Heart right ventricle (tissue), 16 donors: ENCODE results near the gene SH3RF3. TPM values are rescaled to one million over a fixed set of nuclear protein-coding genes. Genes with fewer than 3 reads are reported as not detected.

Source experiments
- ATAC-seq, 8 donors: fragments of 200-7000 bp; cut with Tn5 transposase; one replicate each; pipeline ENCODE4 v1.9.1; 2020; ENCODE audit warnings: mild to moderate bottlenecking in 8 of 8, moderate library complexity in 8 of 8, moderate number of reproducible peaks in 1 of 8
- DNase-seq, 2 donors: peaks; one replicate each; pipeline ENCODE4 v3.0.0-alpha.2; 2020
- H3K27ac ChIP-seq, 10 donors: fragments of 200-600 bp; sonication (generic) in 2 of 10; one replicate each; pipeline versions ENCODE4 v1.5.0 to v1.8.0; 2020 to 2022; ENCODE audit warnings: mild to moderate bottlenecking in 3 of 10
- H3K27me3 ChIP-seq, 7 donors: fragments of 200-600 bp; one replicate each; pipeline ENCODE4 v1.8.0; 2021 to 2022; ENCODE audit warnings: mild to moderate bottlenecking in 2 of 7
- H3K36me3 ChIP-seq, 9 donors: fragments of 200-600 bp; sonication (generic) in 1 of 9; one replicate each; pipeline versions ENCODE4 v1.5.0 to v1.8.0; 2020 to 2022; ENCODE audit warnings: mild to moderate bottlenecking in 2 of 9
- H3K4me1 ChIP-seq, 9 donors: fragments of 200-600 bp; sonication (generic) in 1 of 9; one replicate each; pipeline versions ENCODE4 v1.5.0 to v1.8.0; 2020 to 2022; ENCODE audit warnings: mild to moderate bottlenecking in 4 of 9
- H3K4me3 ChIP-seq, 10 donors: fragments of 200-600 bp; sonication (generic) in 2 of 10; one replicate each; pipeline versions ENCODE4 v1.5.0 to v1.8.0; 2020 to 2022; ENCODE audit warnings: mild to moderate bottlenecking in 7 of 10, moderate library complexity in 2 of 10
- H3K9me3 ChIP-seq, 11 donors: fragments of 200-600 bp in 10 of 11; sonication (generic) in 2 of 11; one replicate each; pipeline versions ENCODE4 v1.5.0 to v1.8.0; 2013 to 2022; ENCODE audit warnings: mild to moderate bottlenecking in 2 of 11, control low read depth in 1 of 11, moderate library complexity in 1 of 11
- WGBS, 2 donors: extraction: QIAGEN DNeasy Blood & Tissue Kit; methylation state at CpG; one replicate each; pipeline ENCODE4 v1.1.7; 2013; ENCODE audit warnings: inconsistent platforms in 1 of 2; 5-methylcytosine and 5-hydroxymethylcytosine counted together
- intact Hi-C, 10 donors: fragments of 100-400 bp; cut with DNase I; formaldehyde crosslinking; loops; one replicate each; pipeline versions ENCODE4 v1.11.1 to v1.14.2; 2022
- polyA plus RNA-seq, 2 donors: library from polyadenylated mRNA; stranded (reverse); fragments of 200-250 nt; gene quantifications; one replicate each; pipeline ENCODE4 v1.2.3, GENCODE V29; 2013
- total RNA-seq, 10 donors: library from RNA; stranded (reverse); fragmentation: NEBNext Ultra II Directional in 3 of 10; extraction: Animal tissue kit (Norgen Biotek cat#: 25700) in 3 of 10; gene quantifications; one replicate each; pipeline versions ENCODE4 v1.2.1 to v1.2.4, GENCODE V29; 2021 to 2023
- TF ChIP-seq, protein P1 (sequence below), 9 donors: fragments of 200-600 bp; sonication (generic) in 2 of 9; IDR thresholded peaks; one replicate each; pipeline versions ENCODE4 v1.5.0 to v1.8.0; 2021 to 2022; ENCODE audit warnings: antibody characterized with exemption in 9 of 9, mild to moderate bottlenecking in 5 of 9, moderate library complexity in 1 of 9
- donor health status: Arrhythmogenic right ventricular cardiomyopathy.
- donor health status: ischemic (EF 13 %, LVEDD 7.1; RV severe dilation, severe dysfunction).
- donor health status: healthy with polysubstance abuse.
- donor health status: DM: no; HTN: yes; CAD: no.
- donor health status: DM: no; HTN: no; CAD: no.
- donor health status: ischemic (EF 25% LVEDD 6.9; RV normal size, moderate dysfunction).
- donor health status: ischemic (EF 25% LVEDD 5.7; RV mildly dilated, moderate dysfunction).
- donor health status: healthy.
- donor health status: DM: yes; HTN: yes; CAD: no.
- donor health status: Ischemic cardiomyopathy.
- donor health status: ischemic (EF 35%, LVEDD 5.7; RV mildly dilated, moderate dysfunction).
- donor health status: nonischemic (EF 11% LVEDD 7.7; RV severe dilation, severe dysfunction).
- donor health status: DM: yes; HTN: yes; CAD: no.
- donor health status: PGD.
- donor health status: ischemic (EF 29% LVEDD 5.4; RV normal size, mild dysfunction).
- donor health status: nonischemic (EF 23%, LVEDD 6.1; RV moderate dilation, normal function).

Gene SH3RF3
- total and polyA plus RNA-seq, 12 donors: 5.0 to 11.5 (median 8.6) TPM

DNA sequence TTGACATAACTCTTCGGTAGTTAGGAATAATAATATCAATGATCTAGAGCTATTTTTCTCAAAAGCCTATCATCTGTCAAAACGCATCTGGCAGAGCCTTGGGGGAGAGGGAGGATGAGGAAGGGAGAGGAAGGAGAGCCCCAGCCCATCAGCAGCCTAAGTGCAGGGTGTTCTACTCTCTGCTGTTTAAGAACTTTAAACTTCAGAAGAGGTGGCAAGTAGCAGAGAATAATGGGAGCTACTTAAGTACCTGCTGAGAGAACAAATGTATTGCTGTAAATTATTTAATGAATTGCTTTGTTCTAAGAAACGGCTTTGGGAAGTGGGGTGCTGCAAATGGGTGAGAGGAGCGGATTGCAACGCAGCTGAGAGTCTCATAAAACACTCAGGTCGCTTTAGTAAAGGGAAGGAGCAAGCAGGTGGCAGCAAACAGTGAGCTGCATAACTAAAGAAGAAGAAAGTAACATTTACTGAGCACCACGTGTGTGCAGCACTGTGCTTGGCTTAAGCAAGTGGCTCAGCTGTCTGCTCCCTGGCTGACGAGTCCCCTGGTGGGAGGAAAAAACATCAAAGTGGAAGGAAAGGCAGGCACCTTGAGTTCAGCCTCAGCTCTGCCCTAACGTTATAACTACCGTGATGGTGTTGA lies 26.3 kb upstream of the SH3RF3 start:
- H3K4me3 ChIP-seq: no peak overlapping the region
- TF ChIP-seq, protein P1, sequence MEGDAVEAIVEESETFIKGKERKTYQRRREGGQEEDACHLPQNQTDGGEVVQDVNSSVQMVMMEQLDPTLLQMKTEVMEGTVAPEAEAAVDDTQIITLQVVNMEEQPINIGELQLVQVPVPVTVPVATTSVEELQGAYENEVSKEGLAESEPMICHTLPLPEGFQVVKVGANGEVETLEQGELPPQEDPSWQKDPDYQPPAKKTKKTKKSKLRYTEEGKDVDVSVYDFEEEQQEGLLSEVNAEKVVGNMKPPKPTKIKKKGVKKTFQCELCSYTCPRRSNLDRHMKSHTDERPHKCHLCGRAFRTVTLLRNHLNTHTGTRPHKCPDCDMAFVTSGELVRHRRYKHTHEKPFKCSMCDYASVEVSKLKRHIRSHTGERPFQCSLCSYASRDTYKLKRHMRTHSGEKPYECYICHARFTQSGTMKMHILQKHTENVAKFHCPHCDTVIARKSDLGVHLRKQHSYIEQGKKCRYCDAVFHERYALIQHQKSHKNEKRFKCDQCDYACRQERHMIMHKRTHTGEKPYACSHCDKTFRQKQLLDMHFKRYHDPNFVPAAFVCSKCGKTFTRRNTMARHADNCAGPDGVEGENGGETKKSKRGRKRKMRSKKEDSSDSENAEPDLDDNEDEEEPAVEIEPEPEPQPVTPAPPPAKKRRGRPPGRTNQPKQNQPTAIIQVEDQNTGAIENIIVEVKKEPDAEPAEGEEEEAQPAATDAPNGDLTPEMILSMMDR (IDR thresholded peaks at IDR 0.05): no peak
- H3K27ac ChIP-seq: no peak overlapping the region
- ATAC-seq (no peak), DNase-seq (no peak)
- no peaks in the 10 kb centered on the region for H3K36me3 ChIP-seq
- 24 to 26% methylated on average over 10 of the region's 10 CpGs for WGBS, 2 donors
- H3K4me1 ChIP-seq: peaks cover 0 to 10% (median 0%) of the 10 kb centered on the region in 9 donors
- H3K9me3 ChIP-seq: no peaks in the 10 kb centered on the region
- H3K27me3 ChIP-seq: peaks cover 0 to 41% (median 6%) of the 10 kb centered on the region in 7 donors
- intact Hi-C loops: no loop called here

- Histone ChIP-seq H3K36me3 (no peaks in the 10 kb centered on the region), H3K4me1 (no peaks in the 10 kb centered on the region), H3K4me3 (no peak overlapping the region), H3K27ac (no peak overlapping the region), H3K9me3 (no peaks in the 10 kb centered on the region), H3K27me3 (peaks cover 0 to 39% (median 6%) of the 10 kb centered on the region in 7 donors)
- TF ChIP-seq, protein P1 (IDR thresholded peaks at IDR 0.05): no peak
- ATAC-seq: no peak
- intact Hi-C loops: no loop called here
- 93 to 95% methylated on average over 5 of the region's 5 CpGs for WGBS, 2 donors
- DNase-seq: no peak
Observed at GRCh38 chr2:109105113-109105512, 23.9 kb upstream of the SH3RF3 start.

GRCh38 chr2:109108740-109109139 lies 20.3 kb upstream of the SH3RF3 start:
- TF ChIP-seq, protein P1 (IDR thresholded peaks at IDR 0.05): no peak
- DNase-seq: no peak
- 88 to 90% methylated on average over 9 of the region's 9 CpGs for WGBS, 2 donors

DNA sequence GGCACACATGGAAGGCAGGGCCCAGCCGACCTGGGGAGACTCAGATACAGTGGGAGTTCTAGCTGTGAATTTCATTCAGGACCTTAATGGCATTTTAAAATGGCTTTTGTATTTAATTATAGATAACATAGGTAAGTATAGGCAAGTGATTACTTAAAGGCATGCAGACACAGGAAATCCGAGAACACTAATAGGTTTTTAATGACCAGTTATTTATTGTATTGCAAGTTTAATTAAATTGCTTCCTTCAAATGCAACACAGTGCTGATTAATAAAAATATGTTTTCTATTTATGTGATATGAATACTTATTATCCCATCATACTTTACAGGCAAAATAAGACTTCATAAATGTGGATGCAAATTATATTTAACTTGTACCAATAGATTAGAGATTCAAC lies 19.7 kb upstream of the SH3RF3 start:
- TF ChIP-seq, protein P1 (IDR thresholded peaks at IDR 0.05): no peak
- no peaks in the 10 kb centered on the region for H3K9me3 ChIP-seq
- intact Hi-C loops: no loop called here
- no peak for DNase-seq
- 86 to 88% methylated on average over 2 of the region's 2 CpGs for WGBS, 2 donors
- peaks cover 0 to 3% (median 0%) of the 10 kb centered on the region in 7 donors for H3K27me3 ChIP-seq
- H3K4me3 ChIP-seq: no peak overlapping the region
- no peaks in the 10 kb centered on the region for H3K36me3 ChIP-seq
- ATAC-seq: no peak
- H3K27ac ChIP-seq: no peak overlapping the region
- H3K4me1 ChIP-seq: no peaks in the 10 kb centered on the region

More at GRCh38 chr2:109108740-109109139, 20.3 kb upstream of the SH3RF3 start:
- intact Hi-C loops: no loop called here
- H3K4me1 ChIP-seq: no peaks in the 10 kb centered on the region
- ATAC-seq: no peak
- no peaks in the 10 kb centered on the region for H3K9me3 ChIP-seq
- peaks cover 0 to 4% (median 0%) of the 10 kb centered on the region in 7 donors for H3K27me3 ChIP-seq
- H3K4me3 ChIP-seq: no peak overlapping the region
- no peak overlapping the region for H3K27ac ChIP-seq
- no peaks in the 10 kb centered on the region for H3K36me3 ChIP-seq
